GM12878 (cell line): ENCODE results near the gene TMEM132D. TPM values are rescaled to one million over a fixed set of nuclear protein-coding genes. Genes with fewer than 3 reads are reported as not detected.

Experiments used
- ATAC-seq: fragments of 200-7000 bp; cut with Tn5 transposase; 3 replicates; pipeline ENCODE4 v1.9.1; 2020; ENCODE audit warnings: mild to moderate bottlenecking, moderate library complexity
- BruUV-seq: library from RNA; stranded (reverse); fragments of 400-500 nt; replicated peaks from 2 replicates; lab custom pipeline; 2021; lab: Mats Ljungman, UMichigan
- CTCF ChIA-PET: fragments of 300-600 bp; sonication (Branson Sonifier 250); formaldehyde crosslinking; extraction: SDS; loops from one replicate; lab custom pipeline; 2021; ENCODE audit warnings: inconsistent platforms; lab: Yijun Ruan, JAX
- POLR2A ChIA-PET: fragments of 350-600 bp; formaldehyde crosslinking; extraction: SDS; loops from one replicate; lab custom pipeline; 2021; ENCODE audit warnings: inconsistent platforms; lab: Charles Lee
- RAD21 ChIA-PET: fragments of 300-600 bp; sonication (Branson Sonifier 250); formaldehyde crosslinking; loops from one replicate; lab custom pipeline; 2023; ENCODE audit warnings: antibody characterized with exemption; ENCODE audit not compliant: unreplicated experiment; lab: Charles Lee
- SMC1A ChIA-PET: fragments of 300-600 bp; sonication (Branson Sonifier 250); formaldehyde crosslinking; loops from one replicate; lab custom pipeline; 2023; ENCODE audit not compliant: unreplicated experiment, uncharacterized antibody; lab: Charles Lee
- DNase-seq: peaks from one replicate; pipeline ENCODE4 v3.0.0-alpha.2; 2011; ENCODE audit warnings: low read depth, low spot score
- FAIRE-seq: peaks from 3 replicates; lab custom pipeline; 2011; peaks lifted over from hg19 to GRCh38; lab: Jason Lieb, UNC
- H2AFZ ChIP-seq: 2 replicates; pipeline ENCODE4 v1.6.0; 2011; ENCODE audit warnings: low read depth, low read length, control low read depth; ENCODE audit not compliant: control insufficient read depth
- H3K27ac ChIP-seq: 2 replicates; pipeline ENCODE4 v1.5.1; 2011; ENCODE audit warnings: control low read depth; ENCODE audit not compliant: control insufficient read depth, insufficient read depth
- H3K27me3 ChIP-seq, 2 experiments: replicated peaks in 1 of 2; 2 replicates each; pipeline versions ENCODE4 v1.6.0 to v1.6.1; 2011; ENCODE audit warnings: low read length in 1 of 2; ENCODE audit not compliant: control insufficient read depth in 2 of 2, insufficient read depth in 2 of 2
- H3K36me3 ChIP-seq, 2 experiments: 2 replicates each; pipeline ENCODE4 v1.5.1; 2011; ENCODE audit warnings: low read length in 1 of 2; ENCODE audit not compliant: control insufficient read depth in 2 of 2, insufficient read depth in 2 of 2
- H3K4me1 ChIP-seq: 2 replicates; pipeline ENCODE4 v1.6.1; 2011; ENCODE audit warnings: mild to moderate bottlenecking, low read length, moderate library complexity, mixed read lengths; ENCODE audit not compliant: control insufficient read depth, insufficient read depth
- H3K4me2 ChIP-seq: 2 replicates; pipeline ENCODE4 v1.6.0; 2011; ENCODE audit warnings: control low read depth; ENCODE audit not compliant: control insufficient read depth, insufficient read depth
- H3K4me3 ChIP-seq: fragments of 200-600 bp; sonication (generic); 2 replicates; pipeline ENCODE4 v1.5.1; 2016
- H3K79me2 ChIP-seq: 2 replicates; pipeline ENCODE4 v1.6.0; 2011; ENCODE audit warnings: low read length; ENCODE audit not compliant: control insufficient read depth, insufficient read depth
- H3K9ac ChIP-seq: 2 replicates; pipeline ENCODE4 v1.8.0; 2011; ENCODE audit warnings: low read length, control low read depth, mixed read lengths; ENCODE audit not compliant: control insufficient read depth, insufficient read depth
- H3K9me3 ChIP-seq: replicated peaks from 3 replicates; pipeline ENCODE4 v1.5.1; 2011; ENCODE audit warnings: mild to moderate bottlenecking, low read length; ENCODE audit not compliant: control insufficient read depth, insufficient read depth
- H4K20me1 ChIP-seq: 2 replicates; pipeline ENCODE4 v1.6.0; 2011; ENCODE audit not compliant: control insufficient read depth, insufficient read depth
- CBFB ChIP-seq: IDR thresholded peaks from 2 replicates; pipeline ENCODE4 v1.6.1; 2016; ENCODE audit warnings: antibody characterized with exemption, low read depth
- IRF4 ChIP-seq: IDR thresholded peaks from 2 replicates; pipeline ENCODE4 v1.6.1; 2011; ENCODE audit warnings: low read depth, low read length
- LARP7 ChIP-seq: fragments of 450-650 bp; IDR thresholded peaks from 2 replicates; pipeline ENCODE4 v1.6.1; 2017; ENCODE audit warnings: mild to moderate bottlenecking
- NFYA ChIP-seq: IDR thresholded peaks from 2 replicates; pipeline ENCODE4 v1.6.1; 2011; ENCODE audit warnings: low read depth, mild to moderate bottlenecking, low read length, improper control_type of control experiment, borderline replicate concordance
- NFYB ChIP-seq: IDR thresholded peaks from 2 replicates; pipeline ENCODE4 v1.6.1; 2011; ENCODE audit warnings: low read depth, mild to moderate bottlenecking, low read length, improper control_type of control experiment, moderate library complexity; ENCODE audit not compliant: insufficient read depth
- PML ChIP-seq: IDR thresholded peaks from 2 replicates; pipeline ENCODE4 v1.6.1; 2012; ENCODE audit warnings: low read length, inconsistent platforms
- RCOR1 ChIP-seq: conservative IDR thresholded peaks from 2 replicates; pipeline ENCODE4 v1.6.1; 2012; ENCODE audit warnings: low read depth, low read length, improper control_type of control experiment
- RELA ChIP-seq: fragments of 450-650 bp; IDR thresholded peaks from 2 replicates; pipeline ENCODE4 v1.8.0; 2014; ENCODE audit warnings: borderline replicate concordance; ENCODE audit not compliant: partially characterized antibody
- YBX1 ChIP-seq: fragments of 450-650 bp; IDR thresholded peaks from 2 replicates; pipeline ENCODE4 v1.6.1; 2016; ENCODE audit warnings: antibody characterized with exemption
- WGBS: methylation state at CpG from one replicate; pipeline ENCODE4 v1.1.6; 2016; ENCODE audit warnings: low lambda C conversion rate; ENCODE audit not compliant: insufficient replicate concordance, insufficient coverage; ENCODE audit errors: missing lambda C conversion rate; 5-methylcytosine and 5-hydroxymethylcytosine counted together
- in situ Hi-C: fragments of 300-500 bp; cut with MboI; formaldehyde crosslinking; loops from 9 replicates; pipeline ENCODE4 v1.14.3; 2018; ENCODE audit warnings: mixed read lengths
- intact Hi-C: fragments of 100-400 bp; cut with micrococcal nuclease; formaldehyde crosslinking; loops from one replicate; pipeline ENCODE4 v1.14.2; 2022; ENCODE audit not compliant: unreplicated experiment
- polyA plus RNA-seq, 11 experiments: library from polyadenylated mRNA; depleted of rRNA in 4 of 11; unstranded in 6 of 11; stranded (reverse) in 5 of 11; fragments of >200 nt; fragmentation: Nextera tagmentation in 4 of 11; fragmentation: Illumina TruSeq in 1 of 11; extraction: Ambion mirVana in 4 of 11; extraction: Trizol in 1 of 11; gene quantifications; 1 replicate in 1 of 11; 2 replicates in 10 of 11; pipeline versions ENCODE4 v1.2.1 to v1.2.3, GENCODE V29; 2011 to 2016; ENCODE audit warnings: inconsistent platforms in 2 of 11, missing spikeins in 2 of 11, low read depth in 1 of 11
- total RNA-seq, 4 experiments: library from RNA; depleted of rRNA in 3 of 4; stranded (reverse); fragments of >200 nt in 3 of 4; fragmentation: Illumina TruSeq in 1 of 4; extraction: Trizol in 1 of 4; gene quantifications; 2 replicates each; pipeline versions ENCODE4 v1.2.1 to v1.2.3, GENCODE V29; 2013 to 2021
- TF ChIP-seq, protein P1 (sequence below): fragments of 450-650 bp; formaldehyde crosslinking; IDR thresholded peaks from 2 replicates; pipeline ENCODE4 v1.4.0; 2022; ENCODE audit warnings: mild to moderate bottlenecking, moderate library complexity
- TF ChIP-seq, protein P2 (sequence below): fragments of 450-650 bp; IDR thresholded peaks from 2 replicates; pipeline ENCODE4 v1.6.1; 2017; ENCODE audit warnings: low read depth, mild to moderate bottlenecking, moderate library complexity
- TF ChIP-seq, protein P3 (sequence below): fragments of 450-650 bp; IDR thresholded peaks from 2 replicates; pipeline ENCODE4 v1.6.1; 2017; ENCODE audit warnings: mild to moderate bottlenecking, low read depth, inconsistent platforms; ENCODE audit not compliant: poor library complexity, severe bottlenecking

TMEM132D gene
- total and polyA plus RNA-seq, 10 of the 15 experiments (the other 5 are each of a cell fraction or from before 2014, with no cell fraction given) = under 0.01 to 0.12 (median 0.02) TPM; not detected in 3

DNA sequence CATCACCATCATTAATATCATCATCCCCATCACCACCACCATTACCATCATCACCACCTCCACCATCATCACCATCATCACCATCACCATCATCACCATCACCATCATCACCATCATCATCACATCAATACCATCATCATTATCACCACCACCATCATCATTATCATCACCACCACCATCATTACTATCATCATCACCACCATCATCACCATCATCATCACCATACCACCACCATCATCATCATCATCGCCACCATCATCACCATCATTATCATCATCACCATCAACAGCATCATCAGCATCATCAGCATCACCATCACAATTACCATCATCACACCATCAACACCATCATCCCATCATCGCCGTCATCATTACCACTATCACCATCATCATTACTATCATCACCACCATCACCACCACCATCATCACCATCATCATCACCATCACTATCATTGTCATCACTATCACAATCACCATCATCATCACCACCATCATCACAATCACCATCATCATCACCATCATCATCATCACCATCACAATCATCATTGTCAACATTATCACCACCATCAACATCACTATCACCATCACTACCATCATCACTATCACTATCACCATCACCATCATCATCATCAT lies 767.0 kb downstream of the TMEM132D start:
- H2AFZ ChIP-seq = no peak overlapping the region
- H3K4me3 ChIP-seq = no peak overlapping the region
- no peaks in the 10 kb centered on the region for H3K27me3 ChIP-seq
- H3K9me3 ChIP-seq = no peaks in the 10 kb centered on the region
- DNase-seq (no peak), FAIRE-seq (peak; percentile 31), ATAC-seq (no peak)
- ChIA-PET RAD21 (no interaction called here), SMC1A (no interaction called here), POLR2A (no interaction called here), CTCF (no interaction called here)
- in situ Hi-C loops = no loop called here
- no peak overlapping the region for H3K27ac ChIP-seq
- no peaks in the 10 kb centered on the region for H3K4me1 ChIP-seq
- intact Hi-C loops = no loop called here
- no peak overlapping the region for H3K9ac ChIP-seq
- no peaks in the 10 kb centered on the region; a peak in 1 of 4 replicates for H3K36me3 ChIP-seq
- H3K4me2 ChIP-seq = no peak overlapping the region
- H4K20me1 ChIP-seq = no peaks in the 10 kb centered on the region
- WGBS = 12% methylated on average over 3 of the region's 3 CpGs
- no peaks in the 10 kb centered on the region for H3K79me2 ChIP-seq
- BruUV-seq = no TSS peak
- TF ChIP-seq, protein P1, sequence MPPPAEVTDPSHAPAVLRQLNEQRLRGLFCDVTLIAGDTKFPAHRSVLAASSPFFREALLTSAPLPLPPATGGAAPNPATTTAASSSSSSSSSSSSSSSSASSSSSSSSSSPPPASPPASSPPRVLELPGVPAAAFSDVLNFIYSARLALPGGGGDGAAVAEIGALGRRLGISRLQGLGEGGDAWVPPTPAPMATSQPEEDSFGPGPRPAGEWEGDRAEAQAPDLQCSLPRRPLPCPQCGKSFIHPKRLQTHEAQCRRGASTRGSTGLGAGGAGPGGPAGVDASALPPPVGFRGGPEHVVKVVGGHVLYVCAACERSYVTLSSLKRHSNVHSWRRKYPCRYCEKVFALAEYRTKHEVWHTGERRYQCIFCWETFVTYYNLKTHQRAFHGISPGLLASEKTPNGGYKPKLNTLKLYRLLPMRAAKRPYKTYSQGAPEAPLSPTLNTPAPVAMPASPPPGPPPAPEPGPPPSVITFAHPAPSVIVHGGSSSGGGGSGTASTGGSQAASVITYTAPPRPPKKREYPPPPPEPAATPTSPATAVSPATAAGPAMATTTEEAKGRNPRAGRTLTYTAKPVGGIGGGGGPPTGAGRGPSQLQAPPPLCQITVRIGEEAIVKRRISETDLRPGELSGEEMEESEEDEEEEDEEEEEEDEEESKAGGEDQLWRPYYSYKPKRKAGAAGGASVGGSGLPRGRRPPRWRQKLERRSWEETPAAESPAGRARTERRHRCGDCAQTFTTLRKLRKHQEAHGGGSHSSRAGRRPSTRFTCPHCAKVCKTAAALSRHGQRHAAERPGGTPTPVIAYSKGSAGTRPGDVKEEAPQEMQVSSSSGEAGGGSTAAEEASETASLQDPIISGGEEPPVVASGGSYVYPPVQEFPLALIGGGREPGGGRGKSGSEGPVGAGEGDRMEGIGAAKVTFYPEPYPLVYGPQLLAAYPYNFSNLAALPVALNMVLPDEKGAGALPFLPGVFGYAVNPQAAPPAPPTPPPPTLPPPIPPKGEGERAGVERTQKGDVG (CRISPR knock-in tag) = no peak
- no peak for TF ChIP-seq PML
- TF ChIP-seq RELA = no peak
- no peak for TF ChIP-seq CBFB
- TF ChIP-seq, protein P2, sequence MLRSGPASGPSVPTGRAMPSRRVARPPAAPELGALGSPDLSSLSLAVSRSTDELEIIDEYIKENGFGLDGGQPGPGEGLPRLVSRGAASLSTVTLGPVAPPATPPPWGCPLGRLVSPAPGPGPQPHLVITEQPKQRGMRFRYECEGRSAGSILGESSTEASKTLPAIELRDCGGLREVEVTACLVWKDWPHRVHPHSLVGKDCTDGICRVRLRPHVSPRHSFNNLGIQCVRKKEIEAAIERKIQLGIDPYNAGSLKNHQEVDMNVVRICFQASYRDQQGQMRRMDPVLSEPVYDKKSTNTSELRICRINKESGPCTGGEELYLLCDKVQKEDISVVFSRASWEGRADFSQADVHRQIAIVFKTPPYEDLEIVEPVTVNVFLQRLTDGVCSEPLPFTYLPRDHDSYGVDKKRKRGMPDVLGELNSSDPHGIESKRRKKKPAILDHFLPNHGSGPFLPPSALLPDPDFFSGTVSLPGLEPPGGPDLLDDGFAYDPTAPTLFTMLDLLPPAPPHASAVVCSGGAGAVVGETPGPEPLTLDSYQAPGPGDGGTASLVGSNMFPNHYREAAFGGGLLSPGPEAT = no peak
- no peak for TF ChIP-seq IRF4
- TF ChIP-seq NFYB = no peak
- no peak for TF ChIP-seq RCOR1
- TF ChIP-seq YBX1 = no peak
- TF ChIP-seq NFYA = no peak
- TF ChIP-seq, protein P3, sequence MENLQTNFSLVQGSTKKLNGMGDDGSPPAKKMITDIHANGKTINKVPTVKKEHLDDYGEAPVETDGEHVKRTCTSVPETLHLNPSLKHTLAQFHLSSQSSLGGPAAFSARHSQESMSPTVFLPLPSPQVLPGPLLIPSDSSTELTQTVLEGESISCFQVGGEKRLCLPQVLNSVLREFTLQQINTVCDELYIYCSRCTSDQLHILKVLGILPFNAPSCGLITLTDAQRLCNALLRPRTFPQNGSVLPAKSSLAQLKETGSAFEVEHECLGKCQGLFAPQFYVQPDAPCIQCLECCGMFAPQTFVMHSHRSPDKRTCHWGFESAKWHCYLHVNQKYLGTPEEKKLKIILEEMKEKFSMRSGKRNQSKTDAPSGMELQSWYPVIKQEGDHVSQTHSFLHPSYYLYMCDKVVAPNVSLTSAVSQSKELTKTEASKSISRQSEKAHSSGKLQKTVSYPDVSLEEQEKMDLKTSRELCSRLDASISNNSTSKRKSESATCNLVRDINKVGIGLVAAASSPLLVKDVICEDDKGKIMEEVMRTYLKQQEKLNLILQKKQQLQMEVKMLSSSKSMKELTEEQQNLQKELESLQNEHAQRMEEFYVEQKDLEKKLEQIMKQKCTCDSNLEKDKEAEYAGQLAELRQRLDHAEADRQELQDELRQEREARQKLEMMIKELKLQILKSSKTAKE = no peak
- no peak for TF ChIP-seq LARP7
